H9 (cell line): ENCODE measurements around the gene IRS4. TPM values are rescaled to one million over a fixed set of nuclear protein-coding genes. Genes with fewer than 3 reads are reported as not detected.
A peak's percentile ranks its signal among the peaks of the same experiment; 100 is the strongest.

Experiments used
- DNase-seq: peaks from one replicate; pipeline ENCODE4 v3.0.0-alpha.2; 2017
- H2AFZ ChIP-seq: one replicate; pipeline ENCODE4 v1.6.1; 2013; ENCODE audit warnings: mild to moderate bottlenecking, low read length, control low read depth, moderate library complexity
- H2AK5ac ChIP-seq: 2 replicates; pipeline ENCODE4 v1.6.1; 2013; ENCODE audit warnings: low read length, control low read depth, mixed read lengths; ENCODE audit not compliant: insufficient read length
- H2BK120ac ChIP-seq: one replicate; pipeline ENCODE4 v1.6.1; 2013; ENCODE audit warnings: low read depth, mild to moderate bottlenecking, low read length, control low read depth, inconsistent platforms; ENCODE audit not compliant: poor library complexity, severe bottlenecking
- H2BK12ac ChIP-seq: 2 replicates; pipeline ENCODE4 v1.6.1; 2013; ENCODE audit warnings: low read length, control low read depth, mixed read lengths, low read depth; ENCODE audit not compliant: insufficient read length
- H2BK15ac ChIP-seq: 2 replicates; pipeline ENCODE4 v1.6.1; 2013; ENCODE audit warnings: low read depth, low read length, control low read depth
- H2BK20ac ChIP-seq: one replicate; pipeline ENCODE4 v1.6.1; 2013; ENCODE audit warnings: low read depth, mild to moderate bottlenecking, low read length, control low read depth, inconsistent platforms; ENCODE audit not compliant: poor library complexity, severe bottlenecking
- H2BK5ac ChIP-seq: 2 replicates; pipeline ENCODE4 v1.6.1; 2013; ENCODE audit warnings: low read length, control low read depth, mixed read lengths; ENCODE audit not compliant: insufficient read length
- H3K14ac ChIP-seq: 2 replicates; pipeline ENCODE4 v1.6.1; 2013; ENCODE audit warnings: low read length, control low read depth; ENCODE audit not compliant: insufficient read depth
- H3K18ac ChIP-seq: 2 replicates; pipeline ENCODE4 v1.6.1; 2013; ENCODE audit warnings: low read depth, mild to moderate bottlenecking, mixed read lengths, low read length, control low read depth; ENCODE audit not compliant: insufficient read length
- H3K23ac ChIP-seq: 2 replicates; pipeline ENCODE4 v1.6.1; 2013; ENCODE audit warnings: low read length, control low read depth, mixed read lengths, low read depth; ENCODE audit not compliant: insufficient read length
- H3K23me2 ChIP-seq: 2 replicates; pipeline ENCODE4 v1.6.1; 2013; ENCODE audit warnings: low read depth, mild to moderate bottlenecking, mixed read lengths, low read length, control low read depth; ENCODE audit not compliant: insufficient read length, poor library complexity, severe bottlenecking
- H3K27ac ChIP-seq: 2 replicates; pipeline ENCODE4 v1.5.1; 2013; ENCODE audit warnings: low read length, control low read depth, mixed read lengths, low read depth; ENCODE audit not compliant: insufficient read length
- H3K27me3 ChIP-seq: 2 replicates; pipeline ENCODE4 v1.6.1; 2013; ENCODE audit warnings: low read length, control low read depth, inconsistent platforms; ENCODE audit not compliant: insufficient read depth
- H3K4ac ChIP-seq: 2 replicates; pipeline ENCODE4 v1.6.1; 2013; ENCODE audit warnings: low read depth, mild to moderate bottlenecking, control low read depth, inconsistent platforms, low read length, moderate library complexity
- H3K4me1 ChIP-seq: 2 replicates; pipeline ENCODE4 v1.6.1; 2013; ENCODE audit warnings: low read length, control low read depth, inconsistent platforms; ENCODE audit not compliant: insufficient read depth
- H3K4me2 ChIP-seq: 2 replicates; pipeline ENCODE4 v1.6.1; 2013; ENCODE audit warnings: low read length, control low read depth, mixed read lengths; ENCODE audit not compliant: insufficient read length, insufficient read depth
- H3K56ac ChIP-seq: 2 replicates; pipeline ENCODE4 v1.6.1; 2013; ENCODE audit warnings: low read depth, mild to moderate bottlenecking, mixed read lengths, low read length, control low read depth; ENCODE audit not compliant: insufficient read length
- H3K79me1 ChIP-seq: 2 replicates; pipeline ENCODE4 v1.6.1; 2013; ENCODE audit warnings: low read depth, mild to moderate bottlenecking, moderate library complexity, low read length, control low read depth, inconsistent platforms; ENCODE audit not compliant: insufficient read depth, poor library complexity, severe bottlenecking
- H3K79me2 ChIP-seq: 2 replicates; pipeline ENCODE4 v1.6.1; 2013; ENCODE audit warnings: low read length, control low read depth, inconsistent platforms; ENCODE audit not compliant: insufficient read depth
- H3K9ac ChIP-seq: 2 replicates; pipeline ENCODE4 v1.6.1; 2013; ENCODE audit warnings: low read length, control low read depth, mixed read lengths; ENCODE audit not compliant: insufficient read length; ENCODE audit errors: extremely low read depth
- H3K9me3 ChIP-seq: one replicate; pipeline ENCODE4 v1.6.1; 2013; ENCODE audit warnings: low read depth, low read length, inconsistent platforms; ENCODE audit not compliant: control insufficient read depth
- H3T11ph ChIP-seq: one replicate; pipeline ENCODE4 v1.6.1; 2013; ENCODE audit warnings: mild to moderate bottlenecking, low read length, control low read depth, inconsistent platforms
- H4K20me1 ChIP-seq: one replicate; pipeline ENCODE4 v1.6.1; 2013; ENCODE audit not compliant: control insufficient read depth, insufficient read length, insufficient read depth
- H4K5ac ChIP-seq: 2 replicates; pipeline ENCODE4 v1.6.1; 2013; ENCODE audit warnings: low read depth, mild to moderate bottlenecking, mixed read lengths, low read length, control low read depth; ENCODE audit not compliant: insufficient read length
- H4K8ac ChIP-seq: replicated peaks from 2 replicates; pipeline ENCODE4 v1.6.1; 2013; ENCODE audit warnings: low read length, control low read depth, mixed read lengths, low read depth; ENCODE audit not compliant: insufficient read length
- H4K91ac ChIP-seq: 2 replicates; pipeline ENCODE4 v1.6.1; 2013; ENCODE audit warnings: low read depth, mild to moderate bottlenecking, moderate library complexity, mixed read lengths, low read length, control low read depth; ENCODE audit not compliant: insufficient read length
- H3K27ac Mint-ChIP-seq, 3 experiments: 2 replicates in 2 of 3; 3 replicates in 1 of 3; pipeline ENCODE4 v1.8.0; 2020 to 2021; ENCODE audit warnings: mixed read lengths in 3 of 3, mild to moderate bottlenecking in 1 of 3, moderate library complexity in 1 of 3
- H3K27me3 Mint-ChIP-seq: 2 replicates; pipeline ENCODE4 v1.8.0; 2021; ENCODE audit warnings: low read depth, mild to moderate bottlenecking, moderate library complexity, mixed read lengths
- H3K36me3 Mint-ChIP-seq, 3 experiments: 2 replicates in 2 of 3; 3 replicates in 1 of 3; pipeline ENCODE4 v1.8.0; 2020 to 2021; ENCODE audit warnings: low read depth in 3 of 3, mixed read lengths in 3 of 3; ENCODE audit not compliant: insufficient read depth in 1 of 3
- H3K4me1 Mint-ChIP-seq, 2 experiments: 2 replicates each; pipeline ENCODE4 v1.8.0; 2020; ENCODE audit warnings: mixed read lengths in 2 of 2
- H3K4me3 Mint-ChIP-seq, 2 experiments: 2 replicates in 1 of 2; 3 replicates in 1 of 2; pipeline ENCODE4 v1.8.0; 2020 to 2021; ENCODE audit warnings: mild to moderate bottlenecking in 2 of 2, mixed read lengths in 2 of 2, moderate library complexity in 1 of 2
- H3K9me3 Mint-ChIP-seq, 2 experiments: 2 replicates in 1 of 2; 3 replicates in 1 of 2; pipeline ENCODE4 v1.8.0; 2020; ENCODE audit warnings: mild to moderate bottlenecking in 2 of 2, mixed read lengths in 2 of 2, moderate library complexity in 1 of 2
- WGBS: extraction: QIAGEN DNeasy Blood & Tissue Kit; methylation state at CpG from one replicate; pipeline ENCODE4 v1.1.7; 2013; ENCODE audit warnings: missing lambda C conversion rate, low lambda C conversion rate, mixed read lengths; ENCODE audit not compliant: insufficient read length; ENCODE audit errors: extremely low coverage; 5-methylcytosine and 5-hydroxymethylcytosine counted together
- total RNA-seq: library from RNA; stranded (reverse); gene quantifications from 2 replicates; pipeline ENCODE4 v1.2.1, GENCODE V29; 2021
- TF ChIP-seq, protein P1 (sequence below): fragments of 200-600 bp; sonication (generic); conservative IDR thresholded peaks from 3 replicates; pipeline ENCODE4 v1.8.0; 2021; ENCODE audit warnings: antibody characterized with exemption, mild to moderate bottlenecking

IRS4 gene
- total RNA-seq, 1 experiment from 2014 or later: 8.2 TPM

DNA sequence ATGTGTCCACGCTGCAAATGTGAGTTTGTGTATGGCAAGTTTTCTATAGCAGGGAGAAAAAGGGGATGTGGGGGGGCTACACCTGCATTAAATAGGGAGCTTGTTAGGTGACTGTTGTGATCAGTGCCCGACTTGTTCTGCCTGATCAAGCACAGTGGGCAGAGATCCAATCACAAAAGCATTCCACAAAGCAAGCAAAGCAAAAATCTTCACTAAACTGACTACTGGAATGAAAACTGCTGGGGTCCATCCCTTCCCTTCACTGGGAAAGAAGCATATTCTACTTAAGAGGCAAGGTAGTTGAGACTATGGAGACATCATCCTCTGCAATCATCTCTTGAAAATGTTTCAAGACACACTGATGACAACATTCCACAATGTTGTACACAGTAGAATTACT is 5.2 kb downstream of the IRS4 start:
- H3K9ac ChIP-seq: no peak overlapping the region
- no peak overlapping the region for H2BK120ac ChIP-seq
- H3T11ph ChIP-seq: no peak overlapping the region
- no peak overlapping the region for H3K23ac ChIP-seq
- H3K18ac ChIP-seq: no peak overlapping the region
- no peak overlapping the region for H2BK15ac ChIP-seq
- no peaks in the 10 kb centered on the region for H4K20me1 ChIP-seq
- TF ChIP-seq, protein P1, sequence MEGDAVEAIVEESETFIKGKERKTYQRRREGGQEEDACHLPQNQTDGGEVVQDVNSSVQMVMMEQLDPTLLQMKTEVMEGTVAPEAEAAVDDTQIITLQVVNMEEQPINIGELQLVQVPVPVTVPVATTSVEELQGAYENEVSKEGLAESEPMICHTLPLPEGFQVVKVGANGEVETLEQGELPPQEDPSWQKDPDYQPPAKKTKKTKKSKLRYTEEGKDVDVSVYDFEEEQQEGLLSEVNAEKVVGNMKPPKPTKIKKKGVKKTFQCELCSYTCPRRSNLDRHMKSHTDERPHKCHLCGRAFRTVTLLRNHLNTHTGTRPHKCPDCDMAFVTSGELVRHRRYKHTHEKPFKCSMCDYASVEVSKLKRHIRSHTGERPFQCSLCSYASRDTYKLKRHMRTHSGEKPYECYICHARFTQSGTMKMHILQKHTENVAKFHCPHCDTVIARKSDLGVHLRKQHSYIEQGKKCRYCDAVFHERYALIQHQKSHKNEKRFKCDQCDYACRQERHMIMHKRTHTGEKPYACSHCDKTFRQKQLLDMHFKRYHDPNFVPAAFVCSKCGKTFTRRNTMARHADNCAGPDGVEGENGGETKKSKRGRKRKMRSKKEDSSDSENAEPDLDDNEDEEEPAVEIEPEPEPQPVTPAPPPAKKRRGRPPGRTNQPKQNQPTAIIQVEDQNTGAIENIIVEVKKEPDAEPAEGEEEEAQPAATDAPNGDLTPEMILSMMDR: no peak
- H3K23me2 ChIP-seq: peaks cover 24% of the 10 kb centered on the region
- Mint-ChIP-seq H3K36me3 (peaks cover 11 to 22% (median 16%) of the 10 kb centered on the region in 3 experiments), H3K4me3 (peak overlapping the region; percentile 74 to 86), H3K27ac (peak overlapping the region in 2 of 3 experiments; percentile 11 to 85; a peak in 4 of 7 replicates), H3K27me3 (peaks cover 45% of the 10 kb centered on the region), H3K9me3 (peaks cover 19 to 22% of the 10 kb centered on the region in 2 experiments), H3K4me1 (peaks cover 64 to 71% of the 10 kb centered on the region in 2 experiments)
- H3K9me3 ChIP-seq: no peaks in the 10 kb centered on the region
- no peak overlapping the region for H2AFZ ChIP-seq
- H3K27ac ChIP-seq: peak overlapping the region; percentile 50
- peak overlapping the region; percentile 62 for H3K4me2 ChIP-seq
- peaks cover 16% of the 10 kb centered on the region for H3K27me3 ChIP-seq
- no peak overlapping the region for H2BK12ac ChIP-seq
- H3K14ac ChIP-seq: no peak overlapping the region
- no CpG with 5 or more reads among the region's 2 CpGs for WGBS
- H3K4me1 ChIP-seq: peaks cover 11% of the 10 kb centered on the region
- H3K79me2 ChIP-seq: peaks cover 2% of the 10 kb centered on the region; the same call in 1 of the 2 replicates
- H4K5ac ChIP-seq: no peak overlapping the region
- no peaks in the 10 kb centered on the region for H3K79me1 ChIP-seq
- H2AK5ac ChIP-seq: no peak overlapping the region
- no peak overlapping the region for H3K56ac ChIP-seq
- no peak overlapping the region for H2BK5ac ChIP-seq
- H2BK20ac ChIP-seq: no peak overlapping the region
- H3K4ac ChIP-seq: no peak overlapping the region
- no peak overlapping the region for H4K91ac ChIP-seq
- H4K8ac ChIP-seq: no peak overlapping the region
- no peak for DNase-seq
